Mononuclear cell (primary cell): Measurements from ENCODE around the gene PGM2. TPM values are rescaled to one million over a fixed set of nuclear protein-coding genes. Genes with fewer than 3 reads are reported as not detected.
"Not testable (repeated sequence)": the region's sequence is repeated elsewhere in the genome, so short reads cannot be mapped to it uniquely, and the experiment has no call there.

ENCODE experiments used
- H3K27me3 ChIP-seq: 2 replicates; pipeline ENCODE4 v1.6.0; 2011; ENCODE audit warnings: low read length, control low read depth; ENCODE audit not compliant: insufficient read depth
- H3K4me1 ChIP-seq: 2 replicates; pipeline ENCODE4 v1.5.1; 2011; ENCODE audit warnings: mild to moderate bottlenecking, low read length, control low read depth; ENCODE audit not compliant: insufficient read depth
- H3K4me3 ChIP-seq: 2 replicates; pipeline ENCODE4 v1.5.1; 2011; ENCODE audit warnings: mild to moderate bottlenecking, low read length, moderate library complexity
- H3K9me3 ChIP-seq: 2 replicates; pipeline ENCODE4 v1.5.1; 2011; ENCODE audit warnings: low read depth, mild to moderate bottlenecking, control low read depth, low read length
- total RNA-seq: library from RNA; depleted of rRNA; stranded (reverse); fragments of >200 nt; gene quantifications from one replicate; pipeline ENCODE4 v1.2.3, GENCODE V29; 2012

PGM2 gene
- total RNA-seq: 18.6 TPM

DNA sequence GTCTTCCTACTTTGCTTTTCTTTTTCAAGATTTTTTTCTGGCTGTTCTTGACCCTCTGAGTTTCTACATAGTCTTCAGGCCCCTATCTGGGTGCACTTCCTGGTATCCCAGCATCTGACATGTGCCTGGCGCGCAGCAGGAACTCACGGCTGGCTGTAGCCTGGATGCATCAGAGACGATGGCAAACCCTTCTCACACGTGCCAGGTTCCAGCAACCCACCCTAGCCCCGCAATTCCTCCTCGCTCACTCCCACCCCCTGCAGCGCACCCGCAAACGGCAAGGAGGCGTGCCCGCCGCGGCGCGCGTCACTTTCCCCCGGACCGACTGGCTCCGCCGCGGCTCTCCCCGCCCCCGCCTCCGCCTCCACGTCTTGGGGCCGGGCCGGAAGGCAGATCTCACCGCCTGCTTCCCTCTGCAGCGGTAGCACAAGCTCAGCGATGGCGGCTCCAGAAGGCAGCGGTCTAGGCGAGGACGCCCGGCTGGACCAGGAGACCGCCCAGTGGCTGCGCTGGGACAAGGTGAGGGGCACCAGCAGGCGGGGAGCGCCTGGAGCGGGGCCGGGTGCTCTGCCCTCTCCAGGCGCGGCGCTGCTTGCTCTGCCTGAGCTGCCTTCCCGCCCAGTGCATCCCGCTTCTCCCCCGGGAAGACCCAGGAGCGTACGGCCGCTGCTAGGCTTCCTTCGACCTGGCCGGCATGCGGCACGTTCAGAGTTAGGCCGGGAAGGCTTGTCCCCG, at the start of gene PGM2:
Gene PGM2, plus strand, starts transcription at position 392 of the 735 bp plus-strand sequence. Its CDS starts 47 bp downstream, at position 439.
- no peaks in the 10 kb centered on the region for H3K9me3 ChIP-seq
- peak within 1 kb of the TSS; percentile 97 for H3K4me3 ChIP-seq
- peaks cover 30% of the 10 kb centered on the region for H3K4me1 ChIP-seq
- no peaks in the 10 kb centered on the region for H3K27me3 ChIP-seq

DNA sequence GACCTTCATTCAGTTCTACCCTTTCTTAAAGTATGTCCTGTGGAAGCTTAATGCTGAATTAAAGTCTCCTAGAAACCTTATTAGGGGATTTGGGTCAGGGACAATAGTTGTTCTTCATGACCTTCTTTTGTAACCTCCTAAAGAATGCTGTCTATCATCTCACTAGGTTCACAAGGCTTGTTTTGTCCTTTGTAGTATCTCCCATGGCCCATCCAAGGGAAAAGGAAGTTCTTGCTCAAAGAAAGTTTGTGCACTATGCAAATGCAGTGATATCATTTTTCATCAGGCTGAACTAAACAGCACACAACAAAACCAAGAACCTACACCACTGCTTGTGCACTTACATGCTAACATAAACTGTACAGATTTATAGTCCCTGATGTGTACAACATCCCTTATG, 46.6 kb upstream of the PGM2 start:
- Histone ChIP-seq H3K4me1 (peaks cover 17% of the 10 kb centered on the region), H3K9me3 (no peaks in the 10 kb centered on the region), H3K4me3 (no peak overlapping the region), H3K27me3 (no peaks in the 10 kb centered on the region)

DNA sequence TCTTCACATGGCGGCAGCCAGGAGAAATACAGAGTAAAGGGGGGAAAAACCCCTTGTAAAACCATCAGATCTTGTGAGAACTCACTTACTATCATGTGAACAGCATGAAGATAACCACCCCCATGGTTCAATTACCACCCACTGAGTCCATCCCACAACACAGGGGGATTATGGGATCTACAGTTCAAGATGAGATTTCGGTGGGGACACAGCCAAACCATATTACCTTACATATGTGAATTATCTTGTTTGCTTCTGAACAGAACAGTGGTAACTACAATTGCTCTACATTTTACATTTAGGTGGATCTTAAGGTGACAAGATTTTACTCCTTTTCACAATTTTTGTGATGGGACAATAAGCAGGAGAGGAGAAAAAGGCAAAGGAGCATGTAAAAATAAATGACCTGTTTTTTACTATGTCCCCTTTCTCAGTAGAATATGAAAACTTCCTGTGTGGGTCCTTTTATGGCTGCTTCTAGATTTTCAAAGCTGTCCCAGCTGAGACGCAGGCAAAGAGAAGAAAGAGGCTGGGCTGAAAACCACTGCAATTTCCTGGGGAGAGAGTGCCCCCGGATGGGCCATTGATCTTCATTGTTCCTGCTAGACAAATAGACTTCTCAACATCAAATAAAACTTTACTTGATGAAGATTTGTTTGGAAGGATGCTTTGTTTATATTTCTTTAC, 45.9 kb upstream of the PGM2 start:
- Histone ChIP-seq H3K4me3 (no peak overlapping the region), H3K4me1 (peaks cover 17% of the 10 kb centered on the region), H3K27me3 (no peaks in the 10 kb centered on the region), H3K9me3 (no peaks in the 10 kb centered on the region)

DNA sequence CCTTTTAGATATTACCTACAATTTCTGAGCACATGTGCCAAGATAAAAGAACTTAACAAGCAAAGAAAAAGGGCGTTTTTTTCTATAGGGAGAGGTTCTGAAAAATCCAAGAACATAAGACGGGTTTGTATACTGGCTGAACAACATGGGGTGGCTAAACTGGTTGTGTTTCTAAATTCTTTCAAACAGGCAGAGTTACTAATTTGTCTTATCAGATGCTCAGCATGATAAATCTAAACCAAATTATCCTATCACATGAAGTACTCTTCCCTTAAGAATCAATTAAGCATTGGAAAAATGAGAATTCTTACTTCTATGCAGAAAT, 45.4 kb upstream of the PGM2 start:
- Histone ChIP-seq H3K9me3 (no peaks in the 10 kb centered on the region), H3K4me1 (peaks cover 17% of the 10 kb centered on the region), H3K27me3 (no peaks in the 10 kb centered on the region), H3K4me3 (no peak overlapping the region)

DNA sequence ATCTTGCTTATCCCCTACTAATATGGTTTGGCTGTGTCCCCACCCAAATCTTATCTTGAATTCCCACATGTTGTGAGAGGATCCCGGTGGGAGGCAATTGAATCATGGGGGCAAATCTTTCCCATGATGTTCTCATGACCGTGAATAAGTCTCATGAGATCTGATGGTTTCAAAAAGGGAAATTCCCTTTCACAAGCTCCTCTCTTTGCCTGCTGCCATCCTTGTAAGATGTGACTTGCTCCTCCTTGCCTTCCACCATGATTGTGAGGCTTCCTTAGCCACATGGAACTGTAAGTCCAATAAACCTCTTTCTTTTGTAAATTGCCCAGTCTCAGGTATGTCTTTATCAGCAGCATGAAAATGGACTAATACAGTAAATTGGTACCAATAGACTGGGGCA, 40.2 kb upstream of the PGM2 start:
- not testable (repeated sequence) for H3K4me1 ChIP-seq, H3K9me3 ChIP-seq, H3K4me3 ChIP-seq, H3K27me3 ChIP-seq

DNA sequence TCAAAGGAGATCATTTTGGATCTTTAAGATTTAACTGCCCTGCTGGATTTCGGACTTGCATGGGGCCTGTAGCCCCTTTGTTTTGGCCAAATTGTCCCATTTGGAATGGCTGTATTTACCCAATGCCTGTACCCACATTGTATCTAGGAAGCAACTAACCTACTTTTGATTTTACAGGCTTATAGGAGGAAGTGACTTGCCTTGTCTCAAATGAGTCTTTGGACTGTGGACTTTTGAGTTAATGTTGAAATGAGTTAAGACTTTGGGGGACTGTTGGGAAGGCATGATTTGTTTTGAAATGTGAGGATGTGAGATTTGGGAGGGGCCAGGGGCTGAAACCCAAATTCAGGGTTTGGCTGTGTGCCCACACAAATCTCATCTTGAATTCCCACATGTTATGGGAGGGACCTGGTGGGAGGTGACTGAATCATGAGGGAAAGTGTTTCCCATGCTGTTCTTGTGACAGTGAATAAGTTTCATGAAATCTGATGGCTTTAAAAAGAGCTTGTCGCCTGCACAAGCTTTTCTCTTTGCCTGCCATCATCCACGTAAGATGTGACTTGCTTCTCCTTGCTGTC, 38.5 kb upstream of the PGM2 start:
- not testable (repeated sequence) for H3K9me3 ChIP-seq, H3K4me1 ChIP-seq, H3K27me3 ChIP-seq, H3K4me3 ChIP-seq

DNA sequence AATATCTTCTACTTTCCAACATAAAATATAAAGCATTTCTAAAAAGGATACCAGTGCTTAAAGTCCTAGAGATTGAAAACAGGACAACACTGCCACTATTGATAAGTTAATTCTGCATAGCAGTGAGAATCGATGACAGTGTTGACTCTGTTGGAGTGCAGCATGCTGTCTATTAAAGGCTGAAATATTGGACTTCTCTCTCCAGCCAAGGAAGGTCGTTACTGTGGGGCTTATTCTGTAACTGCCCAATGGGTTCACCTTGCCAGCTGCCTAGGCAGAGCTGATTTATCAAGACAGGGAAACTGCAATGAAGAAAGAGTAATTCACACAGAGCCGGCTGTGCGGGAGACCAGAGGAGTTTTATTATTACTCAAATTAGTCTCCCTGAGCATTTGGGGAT, 37.7 kb upstream of the PGM2 start:
- no peaks in the 10 kb centered on the region for H3K27me3 ChIP-seq
- H3K9me3 ChIP-seq: no peaks in the 10 kb centered on the region
- no peaks in the 10 kb centered on the region for H3K4me1 ChIP-seq
- no peak overlapping the region for H3K4me3 ChIP-seq

DNA sequence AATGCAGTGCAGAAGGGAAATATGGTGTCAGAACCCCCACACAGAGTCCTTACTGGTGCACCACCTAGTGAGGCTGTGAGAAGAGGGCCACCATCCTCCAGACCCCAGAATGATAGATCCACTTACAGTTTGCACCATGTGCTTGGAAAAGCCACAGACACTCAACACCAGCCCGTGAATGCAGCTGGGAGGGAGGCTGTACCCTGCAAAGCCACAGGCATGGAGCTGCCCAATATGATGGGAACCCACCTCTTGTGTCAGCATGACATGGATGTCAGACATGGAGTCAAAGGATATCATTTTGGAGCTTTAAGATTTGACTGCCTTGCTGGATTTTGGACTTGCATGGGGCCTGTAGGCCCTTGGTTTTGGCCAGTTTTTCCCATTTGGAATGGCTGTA, 34.2 kb upstream of the PGM2 start:
- Histone ChIP-seq H3K9me3 (no peaks in the 10 kb centered on the region), H3K4me1 (peaks cover 1% of the 10 kb centered on the region), H3K27me3 (no peaks in the 10 kb centered on the region), H3K4me3 (no peak overlapping the region)

DNA sequence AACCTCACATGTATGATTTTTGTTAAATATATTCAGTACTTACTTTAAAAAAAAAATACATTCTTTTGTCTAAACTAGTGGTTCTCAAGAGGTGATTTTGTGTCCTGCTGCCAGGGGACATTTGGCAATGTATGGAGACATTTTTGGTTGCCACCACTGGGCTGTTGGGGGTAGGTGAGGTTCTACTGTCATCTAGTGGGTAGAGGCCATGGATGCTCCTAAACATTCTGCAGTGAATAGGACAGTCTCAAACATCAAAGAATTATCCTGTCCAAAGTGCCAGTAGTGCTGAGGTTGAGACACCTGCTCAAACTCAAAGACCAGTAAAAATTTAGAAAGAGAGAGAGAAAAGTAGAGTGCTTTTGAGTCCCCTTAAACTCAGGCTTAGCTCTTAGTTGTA, 32.9 kb upstream of the PGM2 start:
- H3K4me1 ChIP-seq: peaks cover 7% of the 10 kb centered on the region

DNA sequence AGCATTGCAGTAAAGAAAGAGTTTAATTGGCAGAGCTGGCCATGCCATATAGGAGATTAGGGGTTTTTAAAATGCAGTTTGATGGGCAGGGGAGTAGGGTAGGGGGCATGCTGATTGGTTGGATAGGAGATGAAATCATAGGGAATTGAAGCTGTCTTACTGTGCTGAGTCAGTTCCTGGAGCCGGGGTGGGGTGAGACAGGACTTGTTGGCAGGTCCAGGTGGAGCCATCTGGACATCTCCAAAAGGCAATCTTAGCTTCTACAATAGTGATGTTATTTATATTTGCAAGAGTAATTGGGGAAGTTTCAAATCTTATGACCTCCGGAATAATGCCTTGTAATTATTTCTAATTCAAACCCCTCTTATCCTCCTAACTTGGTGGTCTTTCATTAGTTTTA, 32.4 kb upstream of the PGM2 start:
- Histone ChIP-seq H3K9me3 (no peaks in the 10 kb centered on the region), H3K4me1 (peaks cover 7% of the 10 kb centered on the region), H3K4me3 (no peak overlapping the region), H3K27me3 (no peaks in the 10 kb centered on the region)

More for the DNA sequence above, 32.9 kb upstream of the PGM2 start:
- Histone ChIP-seq H3K9me3 (no peaks in the 10 kb centered on the region), H3K4me3 (no peak overlapping the region), H3K27me3 (no peaks in the 10 kb centered on the region)

DNA sequence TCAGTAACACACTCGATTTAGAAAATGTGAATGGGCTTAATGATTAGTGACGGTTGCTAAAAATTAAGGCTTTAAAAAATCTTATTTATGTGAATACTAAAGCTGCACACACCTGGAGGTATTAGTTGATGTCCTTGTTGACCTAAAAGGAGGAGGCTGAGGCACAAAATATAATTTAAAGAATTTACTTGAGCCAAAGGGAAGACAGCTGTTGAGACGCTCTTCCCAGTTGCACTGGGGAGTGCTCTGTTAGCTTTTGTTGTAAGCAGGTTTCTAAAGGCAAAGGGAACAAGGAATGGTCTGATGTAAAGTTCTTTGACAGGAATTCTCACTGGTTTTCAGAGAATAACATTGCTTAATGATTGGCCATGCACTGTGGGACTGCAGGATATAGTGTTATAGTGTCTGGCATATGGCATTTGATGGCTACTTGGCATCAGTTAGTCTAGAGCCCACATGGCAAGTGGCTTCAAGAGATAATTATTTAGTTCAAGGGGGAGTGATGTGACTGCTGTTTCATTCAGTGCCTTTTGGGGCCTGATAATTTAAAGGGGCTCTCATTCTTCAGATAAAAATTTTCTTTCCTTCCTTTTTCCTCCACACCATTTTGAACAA, 30.8 kb upstream of the PGM2 start:
- H3K4me1 ChIP-seq: peaks cover 7% of the 10 kb centered on the region
- H3K27me3 ChIP-seq: no peaks in the 10 kb centered on the region
- no peak overlapping the region for H3K4me3 ChIP-seq
- H3K9me3 ChIP-seq: no peaks in the 10 kb centered on the region

DNA sequence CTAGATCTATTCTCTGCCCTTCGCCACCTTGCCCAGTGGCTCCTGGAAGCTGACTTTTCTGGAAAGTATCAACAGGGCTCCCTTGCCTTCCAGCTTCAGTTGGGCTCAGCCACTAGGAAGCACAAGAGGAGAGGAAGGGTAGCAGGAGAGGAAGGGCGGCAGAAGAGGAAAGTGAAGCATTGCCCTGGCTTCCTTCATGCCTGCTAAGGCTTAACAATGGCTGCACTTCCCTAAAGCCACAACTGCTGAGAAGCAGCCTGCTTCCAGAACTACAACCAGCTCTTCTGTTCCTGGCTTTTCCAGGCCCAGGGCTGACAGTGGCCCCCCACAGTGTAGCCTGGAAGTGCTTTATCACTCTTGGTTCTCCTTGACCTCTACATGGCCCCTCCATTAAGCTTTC, 29.1 kb upstream of the PGM2 start:
- no peaks in the 10 kb centered on the region for H3K9me3 ChIP-seq
- no peak overlapping the region for H3K4me3 ChIP-seq
- peaks cover 7% of the 10 kb centered on the region for H3K4me1 ChIP-seq
- H3K27me3 ChIP-seq: no peaks in the 10 kb centered on the region

DNA sequence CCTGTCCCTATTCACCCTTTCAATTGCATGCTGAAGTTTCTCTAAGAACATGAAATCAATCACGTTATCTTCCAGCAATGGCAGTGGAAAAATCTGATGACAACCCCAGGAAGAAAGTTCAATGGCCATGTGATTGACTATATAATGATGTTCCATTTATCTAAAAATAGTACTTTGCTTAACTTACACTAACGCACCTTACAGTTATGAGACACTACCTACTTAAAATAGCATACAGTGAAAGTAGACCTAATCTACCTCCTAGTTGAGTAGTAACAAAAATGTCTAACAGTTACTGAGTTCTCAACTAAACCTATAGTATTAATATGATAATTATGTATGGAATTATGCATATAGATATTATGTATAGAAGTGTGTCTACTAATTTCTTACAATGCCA, 28.6 kb upstream of the PGM2 start:
- Histone ChIP-seq H3K9me3 (no peaks in the 10 kb centered on the region), H3K27me3 (no peaks in the 10 kb centered on the region), H3K4me3 (no peak overlapping the region), H3K4me1 (peaks cover 7% of the 10 kb centered on the region)

DNA sequence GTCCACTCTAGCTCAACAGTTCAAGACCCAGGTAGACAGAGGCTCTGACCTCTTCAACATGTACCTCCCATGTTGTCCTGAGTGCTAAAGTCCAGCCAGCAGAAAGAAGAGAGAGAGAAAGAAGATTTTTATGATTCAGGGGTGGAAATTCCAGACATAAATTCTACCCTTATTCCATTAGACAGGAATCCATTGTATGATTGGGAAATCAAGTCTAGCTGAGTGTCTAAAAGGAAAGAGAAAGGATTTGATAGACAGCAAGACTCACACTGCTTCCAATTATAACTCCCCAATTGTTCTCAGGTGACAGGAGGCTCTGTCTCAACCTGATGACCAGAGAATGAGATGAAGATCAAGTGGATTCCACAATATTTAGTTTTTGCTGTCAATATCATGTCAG, 27.9 kb upstream of the PGM2 start:
- Histone ChIP-seq H3K4me3 (no peak overlapping the region), H3K9me3 (no peaks in the 10 kb centered on the region), H3K27me3 (no peaks in the 10 kb centered on the region), H3K4me1 (peaks cover 7% of the 10 kb centered on the region)

DNA sequence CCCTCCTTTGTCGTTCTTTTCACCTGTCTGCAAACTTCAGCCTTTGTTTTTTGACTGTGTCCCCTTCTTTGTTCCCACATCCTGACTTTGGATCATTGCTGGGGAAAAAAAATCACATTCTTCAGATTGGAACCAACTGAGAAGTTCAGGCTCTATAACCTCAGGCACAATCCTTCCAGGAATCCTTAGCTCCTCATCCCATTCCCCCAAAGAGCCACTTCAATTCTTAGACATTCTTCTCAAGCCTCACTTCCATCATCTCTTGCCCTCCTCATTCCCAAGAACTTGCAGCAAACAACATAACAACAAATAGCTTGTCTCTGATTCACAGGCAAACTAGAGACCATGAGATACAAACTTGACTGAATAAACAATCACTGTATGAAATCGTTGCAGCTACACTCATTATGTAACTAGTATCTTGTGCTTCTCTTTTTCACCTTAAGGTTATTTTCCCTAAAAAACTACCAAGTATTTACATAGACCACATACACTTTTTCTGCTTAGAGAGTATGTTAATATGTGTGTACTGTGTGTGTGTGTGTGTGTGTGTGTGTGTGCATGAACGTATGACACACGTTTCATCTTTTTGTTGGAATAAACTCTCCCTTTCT, 26.4 kb upstream of the PGM2 start:
- Histone ChIP-seq H3K9me3 (no peaks in the 10 kb centered on the region), H3K4me3 (no peak overlapping the region), H3K4me1 (peaks cover 7% of the 10 kb centered on the region), H3K27me3 (no peaks in the 10 kb centered on the region)
